HG02759 (cell line): Measurements from ENCODE around the gene ZNF460.

Source experiments
- ATAC-seq: cut with Tn5 transposase; IDR thresholded peaks from one replicate; pipeline ENCODE4 v1.9.1; 2021; ENCODE audit warnings: mild to moderate bottlenecking, moderate library complexity; ENCODE audit not compliant: unreplicated experiment

The ZNF460 gene

GRCh38 chr19:57338877-57339276 is 58.6 kb downstream of the ZNF460 start:
- ATAC-seq, result no peak

DNA sequence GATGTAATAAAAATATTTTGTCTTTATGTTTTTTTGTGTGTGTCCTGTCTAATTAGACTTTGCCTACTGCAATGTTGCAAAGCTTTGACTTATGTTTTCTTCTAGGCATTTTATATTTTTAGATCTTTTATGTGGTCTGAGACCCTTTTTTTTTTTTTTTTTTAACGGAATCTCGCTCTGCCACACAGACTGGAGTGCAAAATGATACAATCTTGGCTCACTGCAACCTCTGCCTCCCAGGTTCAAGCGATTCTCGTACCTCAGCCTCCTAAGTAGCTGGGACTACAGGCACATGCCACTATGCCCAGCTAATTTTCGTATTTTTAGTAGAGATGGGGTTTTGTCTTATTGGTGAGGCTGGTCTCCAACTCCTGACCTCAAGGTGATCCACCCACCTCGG is 62.3 kb downstream of the ZNF460 start:
- no peak for ATAC-seq
